Astrocyte (in vitro differentiated cells and primary cell): ENCODE results near the gene ATG14. TPM values are rescaled to one million over a fixed set of nuclear protein-coding genes. Genes with fewer than 3 reads are reported as not detected.

Experiments
- DNase-seq: peaks from one replicate; pipeline ENCODE4 v3.0.0-alpha.2; 2010; ENCODE audit warnings: low read depth
- FAIRE-seq: peaks from 2 replicates; lab custom pipeline; 2011; peaks lifted over from hg19 to GRCh38; lab: Jason Lieb, UNC
- H2AFZ ChIP-seq: 2 replicates; pipeline ENCODE4 v1.6.0; 2012; ENCODE audit warnings: low read depth, low read length, inconsistent platforms
- H3K27ac ChIP-seq: 2 replicates; pipeline ENCODE4 v1.5.1; 2011; ENCODE audit warnings: low read depth, low read length, inconsistent platforms
- H3K27me3 ChIP-seq: 2 replicates; pipeline ENCODE4 v1.6.0; 2011; ENCODE audit warnings: low read length, inconsistent platforms; ENCODE audit not compliant: insufficient read depth
- H3K36me3 ChIP-seq: 2 replicates; pipeline ENCODE4 v1.5.1; 2011; ENCODE audit warnings: low read length, inconsistent platforms; ENCODE audit not compliant: insufficient read depth
- H3K4me1 ChIP-seq: 2 replicates; pipeline ENCODE4 v1.5.1; 2011; ENCODE audit warnings: low read length, inconsistent platforms; ENCODE audit not compliant: insufficient read depth
- H3K4me2 ChIP-seq: 2 replicates; pipeline ENCODE4 v1.6.0; 2012; ENCODE audit warnings: low read length, inconsistent platforms
- H3K4me3 ChIP-seq: 2 replicates; pipeline ENCODE4 v1.5.1; 2011; ENCODE audit warnings: low read depth, mild to moderate bottlenecking, low read length, inconsistent platforms; ENCODE audit not compliant: insufficient read depth
- H3K79me2 ChIP-seq: 2 replicates; pipeline ENCODE4 v1.6.0; 2012; ENCODE audit warnings: mild to moderate bottlenecking, low read length, inconsistent platforms; ENCODE audit not compliant: insufficient read depth
- H3K9ac ChIP-seq: 2 replicates; pipeline ENCODE4 v1.6.0; 2012; ENCODE audit warnings: mild to moderate bottlenecking, low read length, inconsistent platforms
- H3K9me3 ChIP-seq: 2 replicates; pipeline ENCODE4 v1.5.1; 2012; ENCODE audit warnings: low read depth, mild to moderate bottlenecking, low read length, inconsistent platforms; ENCODE audit not compliant: insufficient read depth
- H4K20me1 ChIP-seq: 2 replicates; pipeline ENCODE4 v1.6.0; 2012; ENCODE audit warnings: low read length, inconsistent platforms; ENCODE audit not compliant: insufficient read depth
- H3K27ac Mint-ChIP-seq: one replicate; pipeline ENCODE4 v1.8.0; 2021; ENCODE audit warnings: mild to moderate bottlenecking, mixed read lengths; ENCODE audit not compliant: unreplicated experiment
- H3K27me3 Mint-ChIP-seq: one replicate; pipeline ENCODE4 v1.8.0; 2021; ENCODE audit warnings: low read depth, mixed read lengths; ENCODE audit not compliant: unreplicated experiment
- H3K36me3 Mint-ChIP-seq: one replicate; pipeline ENCODE4 v1.8.0; 2021; ENCODE audit warnings: low read depth, mixed read lengths; ENCODE audit not compliant: unreplicated experiment
- H3K4me1 Mint-ChIP-seq: one replicate; pipeline ENCODE4 v1.8.0; 2021; ENCODE audit warnings: low read depth, mixed read lengths; ENCODE audit not compliant: unreplicated experiment
- H3K4me3 Mint-ChIP-seq: one replicate; pipeline ENCODE4 v1.8.0; 2021; ENCODE audit warnings: mild to moderate bottlenecking, moderate library complexity, mixed read lengths; ENCODE audit not compliant: unreplicated experiment
- H3K9me3 Mint-ChIP-seq: one replicate; pipeline ENCODE4 v1.8.0; 2021; ENCODE audit warnings: mild to moderate bottlenecking, mixed read lengths; ENCODE audit not compliant: unreplicated experiment
- CTCF ChIP-seq: IDR thresholded peaks from 2 replicates; pipeline ENCODE4 v1.5.1; 2011; ENCODE audit warnings: low read depth, mild to moderate bottlenecking, inconsistent platforms, low read length, moderate library complexity; ENCODE audit not compliant: insufficient read depth
- EZH2 ChIP-seq: IDR thresholded peaks from 2 replicates; pipeline ENCODE4 v1.6.1; 2012; ENCODE audit warnings: mild to moderate bottlenecking, low read length, inconsistent platforms; ENCODE audit not compliant: insufficient read depth
- total RNA-seq: library from RNA; stranded (reverse); gene quantifications from 2 replicates; pipeline ENCODE4 v1.2.1, GENCODE V29; 2021

The ATG14 gene
- total RNA-seq, 1 donor from 2014 or later: 11.5 TPM

DNA sequence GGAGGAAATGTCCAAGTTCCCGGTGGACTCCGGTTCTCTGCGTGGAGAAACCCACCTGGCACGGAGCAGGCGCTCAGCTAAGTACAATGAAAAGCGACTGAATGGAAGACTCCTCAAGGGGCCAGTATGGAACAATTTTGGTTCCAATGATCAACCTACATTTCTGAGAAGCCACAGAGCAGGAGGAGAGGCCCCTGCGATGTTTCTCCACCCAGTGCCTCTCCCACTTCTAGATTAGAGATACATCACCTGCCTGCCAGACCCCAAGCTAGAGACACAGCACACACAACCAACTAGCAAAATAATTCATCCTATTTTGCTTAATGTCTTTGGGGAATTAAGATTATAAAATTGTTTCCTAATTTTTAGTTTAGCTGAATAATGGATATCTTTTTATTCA, 38.8 kb downstream of the ATG14 start:
- no peaks in the 10 kb centered on the region for H3K9me3 ChIP-seq
- TF ChIP-seq CTCF (no peak), EZH2 (no peak)
- peaks cover 16% of the 10 kb centered on the region for H3K4me1 Mint-ChIP-seq
- H3K27me3 Mint-ChIP-seq: no peaks in the 10 kb centered on the region
- H3K36me3 Mint-ChIP-seq: peaks cover 24% of the 10 kb centered on the region
- no peaks in the 10 kb centered on the region for H4K20me1 ChIP-seq
- H3K36me3 ChIP-seq: peaks cover 13% of the 10 kb centered on the region
- no peaks in the 10 kb centered on the region for H3K27me3 ChIP-seq
- FAIRE-seq: no peak
- H3K79me2 ChIP-seq: no peaks in the 10 kb centered on the region
- no peaks in the 10 kb centered on the region for H3K9me3 Mint-ChIP-seq
- no peak overlapping the region for H3K27ac ChIP-seq
- H3K4me3 Mint-ChIP-seq: no peak overlapping the region
- no peak overlapping the region for H3K4me3 ChIP-seq
- H2AFZ ChIP-seq: no peak overlapping the region
- H3K9ac ChIP-seq: no peak overlapping the region
- H3K27ac Mint-ChIP-seq: no peak overlapping the region
- H3K4me1 ChIP-seq: no peaks in the 10 kb centered on the region
- no peak overlapping the region for H3K4me2 ChIP-seq
- DNase-seq: no peak

DNA sequence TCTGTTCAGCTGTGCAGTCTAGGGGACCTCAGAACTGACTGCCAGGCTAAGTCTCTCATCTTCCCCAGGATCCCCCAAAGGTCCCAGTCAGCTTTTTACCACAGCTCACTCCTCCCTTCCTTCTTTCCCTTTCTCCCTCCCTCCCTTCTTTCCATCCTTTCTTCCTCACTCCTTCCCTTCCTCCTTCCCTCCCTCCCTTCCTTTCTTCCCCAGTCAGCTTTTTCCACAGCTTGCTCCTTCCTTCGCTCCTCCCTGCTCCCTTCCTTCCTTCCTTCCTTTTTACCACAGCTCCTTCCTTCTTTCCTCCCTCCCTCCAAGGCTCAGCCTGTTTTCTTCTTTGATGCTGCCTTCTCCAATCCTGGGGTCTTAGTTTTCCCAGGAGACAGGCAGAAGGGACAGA, 39.2 kb downstream of the ATG14 start:
- FAIRE-seq (no peak), DNase-seq (no peak)
- H3K4me3 ChIP-seq: no peak overlapping the region
- H3K9ac ChIP-seq: no peak overlapping the region
- H3K9me3 ChIP-seq: no peaks in the 10 kb centered on the region
- no peak overlapping the region for H2AFZ ChIP-seq
- Mint-ChIP-seq H3K4me3 (no peak overlapping the region), H3K36me3 (peaks cover 24% of the 10 kb centered on the region), H3K9me3 (no peaks in the 10 kb centered on the region), H3K27me3 (no peaks in the 10 kb centered on the region), H3K27ac (no peak overlapping the region), H3K4me1 (peaks cover 16% of the 10 kb centered on the region)
- H3K4me2 ChIP-seq: no peak overlapping the region
- TF ChIP-seq CTCF (no peak), EZH2 (no peak)
- no peaks in the 10 kb centered on the region for H4K20me1 ChIP-seq
- no peaks in the 10 kb centered on the region for H3K27me3 ChIP-seq
- no peaks in the 10 kb centered on the region for H3K79me2 ChIP-seq
- H3K36me3 ChIP-seq: peaks cover 13% of the 10 kb centered on the region
- H3K27ac ChIP-seq: no peak overlapping the region
- no peaks in the 10 kb centered on the region for H3K4me1 ChIP-seq

DNA sequence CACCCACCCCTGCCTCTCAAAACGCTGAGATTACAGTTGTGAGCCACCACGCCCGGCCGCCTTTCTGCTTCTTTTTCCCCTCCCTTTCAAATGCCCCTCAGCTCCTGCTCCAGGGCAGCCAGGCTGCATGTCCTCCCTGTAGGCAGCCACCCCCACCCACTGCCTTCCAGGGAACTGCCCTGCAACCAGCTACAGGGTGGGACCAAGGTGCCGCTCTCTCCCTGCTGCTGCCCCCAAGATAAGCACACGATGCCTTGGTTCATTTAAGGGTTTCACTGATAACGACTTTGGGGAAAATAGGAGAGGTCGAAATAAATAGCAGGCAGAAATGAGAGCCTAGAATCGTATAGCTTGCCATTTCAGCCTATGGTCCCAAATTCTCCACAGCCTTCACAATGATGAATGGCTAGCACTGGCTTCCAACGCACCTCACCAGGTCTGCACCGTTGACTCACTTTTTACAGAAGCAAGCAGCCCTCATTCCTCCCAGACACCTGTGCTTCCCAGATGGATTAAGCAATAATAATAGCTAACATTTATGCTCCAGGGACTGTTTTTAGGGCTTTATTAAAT, 40.7 kb downstream of the ATG14 start:
- TF ChIP-seq EZH2 (no peak), CTCF (no peak)
- Histone ChIP-seq H3K4me2 (no peak overlapping the region), H3K9ac (no peak overlapping the region), H3K27me3 (no peaks in the 10 kb centered on the region), H4K20me1 (no peaks in the 10 kb centered on the region), H3K36me3 (peaks cover 10% of the 10 kb centered on the region), H3K4me1 (no peaks in the 10 kb centered on the region), H3K4me3 (no peak overlapping the region), H3K9me3 (no peaks in the 10 kb centered on the region), H2AFZ (no peak overlapping the region), H3K27ac (no peak overlapping the region), H3K79me2 (no peaks in the 10 kb centered on the region)
- H3K27me3 Mint-ChIP-seq: no peaks in the 10 kb centered on the region
- peaks cover 20% of the 10 kb centered on the region for H3K4me1 Mint-ChIP-seq
- H3K9me3 Mint-ChIP-seq: no peaks in the 10 kb centered on the region
- no peak overlapping the region for H3K4me3 Mint-ChIP-seq
- DNase-seq (no peak), FAIRE-seq (no peak)
- H3K27ac Mint-ChIP-seq: no peak overlapping the region
- peaks cover 20% of the 10 kb centered on the region for H3K36me3 Mint-ChIP-seq
